PFSK-1 (cell line): ENCODE data around the gene S1PR2.

Experiments used
- FOXP2 ChIP-seq: optimal IDR thresholded peaks from 2 replicates; pipeline ENCODE3; 2011; ENCODE audit warnings: borderline replicate concordance, control low read depth, inconsistent platforms; ENCODE audit not compliant: insufficient read depth; ENCODE audit errors: extremely low read length, extremely low read depth
- POLR2AphosphoS5 ChIP-seq: IDR thresholded peaks from 2 replicates; pipeline ENCODE4 v1.6.1; 2012; ENCODE audit warnings: low read depth, mild to moderate bottlenecking, control low read depth, low read length, moderate library complexity
- SIN3A ChIP-seq: IDR thresholded peaks from 2 replicates; pipeline ENCODE4 v1.6.1; 2012; ENCODE audit warnings: mild to moderate bottlenecking, low read length, moderate library complexity, borderline replicate concordance; ENCODE audit not compliant: insufficient read depth
- TAF1 ChIP-seq: IDR thresholded peaks from 2 replicates; pipeline ENCODE4 v1.6.1; 2012; ENCODE audit warnings: low read length, control low read depth, borderline replicate concordance; ENCODE audit not compliant: insufficient read depth
- TF ChIP-seq, protein P1 (sequence below), 2 experiments: IDR thresholded peaks; 2 replicates each; pipeline versions ENCODE4 v1.6.1 to v1.8.0; 2011 to 2012; ENCODE audit warnings: low read depth in 2 of 2, low read length in 2 of 2, control low read depth in 1 of 2, inconsistent platforms in 1 of 2, mild to moderate bottlenecking in 1 of 2, moderate library complexity in 1 of 2; ENCODE audit not compliant: insufficient read depth in 1 of 2

S1PR2 gene

GRCh38 chr19:10173527-10173926 is 57.6 kb downstream of the S1PR2 start:
- TF ChIP-seq, protein P1, sequence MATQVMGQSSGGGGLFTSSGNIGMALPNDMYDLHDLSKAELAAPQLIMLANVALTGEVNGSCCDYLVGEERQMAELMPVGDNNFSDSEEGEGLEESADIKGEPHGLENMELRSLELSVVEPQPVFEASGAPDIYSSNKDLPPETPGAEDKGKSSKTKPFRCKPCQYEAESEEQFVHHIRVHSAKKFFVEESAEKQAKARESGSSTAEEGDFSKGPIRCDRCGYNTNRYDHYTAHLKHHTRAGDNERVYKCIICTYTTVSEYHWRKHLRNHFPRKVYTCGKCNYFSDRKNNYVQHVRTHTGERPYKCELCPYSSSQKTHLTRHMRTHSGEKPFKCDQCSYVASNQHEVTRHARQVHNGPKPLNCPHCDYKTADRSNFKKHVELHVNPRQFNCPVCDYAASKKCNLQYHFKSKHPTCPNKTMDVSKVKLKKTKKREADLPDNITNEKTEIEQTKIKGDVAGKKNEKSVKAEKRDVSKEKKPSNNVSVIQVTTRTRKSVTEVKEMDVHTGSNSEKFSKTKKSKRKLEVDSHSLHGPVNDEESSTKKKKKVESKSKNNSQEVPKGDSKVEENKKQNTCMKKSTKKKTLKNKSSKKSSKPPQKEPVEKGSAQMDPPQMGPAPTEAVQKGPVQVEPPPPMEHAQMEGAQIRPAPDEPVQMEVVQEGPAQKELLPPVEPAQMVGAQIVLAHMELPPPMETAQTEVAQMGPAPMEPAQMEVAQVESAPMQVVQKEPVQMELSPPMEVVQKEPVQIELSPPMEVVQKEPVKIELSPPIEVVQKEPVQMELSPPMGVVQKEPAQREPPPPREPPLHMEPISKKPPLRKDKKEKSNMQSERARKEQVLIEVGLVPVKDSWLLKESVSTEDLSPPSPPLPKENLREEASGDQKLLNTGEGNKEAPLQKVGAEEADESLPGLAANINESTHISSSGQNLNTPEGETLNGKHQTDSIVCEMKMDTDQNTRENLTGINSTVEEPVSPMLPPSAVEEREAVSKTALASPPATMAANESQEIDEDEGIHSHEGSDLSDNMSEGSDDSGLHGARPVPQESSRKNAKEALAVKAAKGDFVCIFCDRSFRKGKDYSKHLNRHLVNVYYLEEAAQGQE (IDR thresholded peaks at IDR 0.05; ENCODE audit: insufficient read depth in 1 of 2, low read depth in 2 of 2, low read length in 2 of 2) = no peak
- no peak for TF ChIP-seq TAF1
- TF ChIP-seq POLR2AphosphoS5 = no peak
- no peak for TF ChIP-seq FOXP2
- no peak for TF ChIP-seq SIN3A
